ENCODE measurements around the gene RELN. TPM values are rescaled to one million over a fixed set of nuclear protein-coding genes. Genes with fewer than 3 reads are reported as not detected.

Gene RELN
- total and polyA plus RNA-seq, 12 donors, result 0.22 to 1.9 (median 0.93) TPM

DNA sequence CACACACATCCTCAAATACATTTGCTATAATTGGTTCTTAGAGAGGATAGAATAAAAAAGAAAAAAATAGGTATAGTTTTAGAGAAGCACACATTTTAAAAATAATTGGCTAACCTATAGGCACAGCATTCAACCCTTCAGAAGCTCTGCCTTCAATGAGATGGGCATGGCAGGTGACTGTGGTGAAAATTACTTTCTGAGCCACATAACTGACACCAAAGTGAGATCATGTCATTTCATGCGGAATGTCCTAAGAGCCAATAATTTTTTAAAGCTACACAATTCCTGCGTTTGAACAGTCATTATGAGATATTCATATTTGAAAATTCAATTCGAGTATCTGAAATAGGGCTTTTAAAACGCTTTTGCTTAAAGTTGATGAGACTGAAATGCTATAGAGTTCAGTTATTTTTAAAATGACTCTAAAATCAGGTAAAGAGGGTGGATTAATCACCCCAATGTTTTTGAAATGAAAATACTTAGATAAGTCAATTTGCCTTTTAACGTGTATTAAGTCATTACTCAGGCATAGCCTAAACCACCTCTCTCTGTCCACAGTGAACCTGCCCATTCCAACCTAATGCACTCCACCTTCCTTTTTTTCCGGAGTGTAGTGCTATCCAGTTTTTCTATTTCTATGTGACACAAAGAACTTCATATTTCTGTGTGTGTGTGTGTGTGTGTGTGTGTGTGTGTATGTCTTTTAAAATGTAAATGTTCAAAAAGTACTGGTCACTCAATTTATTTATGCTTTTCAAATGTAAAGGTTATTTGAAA is 6.1 kb downstream of the RELN start:
- intact Hi-C loops (cut with DNase I), result no loop called here
- H3K4me3 ChIP-seq, result no peak overlapping the region
- no peak overlapping the region for H3K27ac ChIP-seq
- TF ChIP-seq CTCF (IDR thresholded peaks at IDR 0.05), result no peak
- no peaks in the 10 kb centered on the region for H3K36me3 ChIP-seq
- DNase-seq, result no peak
- no peaks in the 10 kb centered on the region for H3K4me1 ChIP-seq
- H3K9me3 ChIP-seq, result no peaks in the 10 kb centered on the region
- WGBS, 2 donors, result 65 to 69% methylated on average over 6 of the region's 6 CpGs
- peaks cover 0 to 42% (median 27%) of the 10 kb centered on the region in 7 donors for H3K27me3 ChIP-seq
- ATAC-seq, result no peak

DNA sequence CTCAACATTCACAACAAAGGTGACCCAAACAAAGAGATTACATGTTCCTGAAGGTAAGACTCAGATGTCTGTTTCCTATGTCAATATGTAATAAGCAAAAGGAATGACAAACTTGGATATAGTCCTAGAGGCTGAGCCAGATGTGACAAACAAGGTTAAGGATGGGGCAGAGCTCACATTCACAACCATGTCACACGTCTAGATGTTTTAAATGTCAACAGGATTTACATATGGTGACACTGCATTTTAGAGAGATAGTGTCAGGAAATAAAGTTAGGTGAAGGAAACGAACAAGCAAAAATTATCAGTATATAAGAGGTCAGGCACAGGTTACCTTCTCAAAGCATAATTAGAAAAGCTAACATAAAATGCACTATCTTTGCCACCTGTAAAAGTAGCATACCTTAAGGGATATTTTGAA is 8.4 kb downstream of the RELN start:
- Histone ChIP-seq H3K4me1 (no peaks in the 10 kb centered on the region), H3K27me3 (peaks cover 0 to 24% (median 11%) of the 10 kb centered on the region in 7 donors), H3K36me3 (no peaks in the 10 kb centered on the region), H3K27ac (no peak overlapping the region), H3K9me3 (no peaks in the 10 kb centered on the region), H3K4me3 (no peak overlapping the region)
- intact Hi-C loops (cut with DNase I), result no loop called here
- TF ChIP-seq CTCF (IDR thresholded peaks at IDR 0.05), result no peak
- DNase-seq (no peak), ATAC-seq (no peak)
- 23 to 32% methylated on average over 2 of the region's 2 CpGs for WGBS, 2 donors

GRCh38 chr7:103972779-103973434 is 16.6 kb downstream of the RELN start:
- no peak for ATAC-seq
- peaks cover 0 to 9% (median 0%) of the 10 kb centered on the region in 7 donors for H3K27me3 ChIP-seq
- H3K9me3 ChIP-seq, result no peaks in the 10 kb centered on the region
- WGBS, 2 donors, result 6 to 44% methylated on average over 2 of the region's 2 CpGs
- no peak for DNase-seq
- TF ChIP-seq CTCF (IDR thresholded peaks at IDR 0.05), result no peak
- H3K36me3 ChIP-seq, result no peaks in the 10 kb centered on the region
- intact Hi-C loops (cut with DNase I), result no loop called here
- no peaks in the 10 kb centered on the region for H3K4me1 ChIP-seq
- H3K4me3 ChIP-seq, result no peak overlapping the region
- no peak overlapping the region for H3K27ac ChIP-seq

GRCh38 chr7:103967401-103967800 is 22.1 kb downstream of the RELN start:
- no peak overlapping the region for H3K27ac ChIP-seq
- intact Hi-C loops (cut with DNase I), result no loop called here
- no peaks in the 10 kb centered on the region for H3K36me3 ChIP-seq
- no peak for TF ChIP-seq CTCF (IDR thresholded peaks at IDR 0.05)
- peaks cover 0 to 7% (median 0%) of the 10 kb centered on the region in 7 donors for H3K27me3 ChIP-seq
- H3K4me3 ChIP-seq, result no peak overlapping the region
- no peaks in the 10 kb centered on the region for H3K9me3 ChIP-seq
- H3K4me1 ChIP-seq, result no peaks in the 10 kb centered on the region
- ATAC-seq, result no peak
- DNase-seq, result no peak
